ENCODE results near the gene URB1.

URB1 gene

DNA sequence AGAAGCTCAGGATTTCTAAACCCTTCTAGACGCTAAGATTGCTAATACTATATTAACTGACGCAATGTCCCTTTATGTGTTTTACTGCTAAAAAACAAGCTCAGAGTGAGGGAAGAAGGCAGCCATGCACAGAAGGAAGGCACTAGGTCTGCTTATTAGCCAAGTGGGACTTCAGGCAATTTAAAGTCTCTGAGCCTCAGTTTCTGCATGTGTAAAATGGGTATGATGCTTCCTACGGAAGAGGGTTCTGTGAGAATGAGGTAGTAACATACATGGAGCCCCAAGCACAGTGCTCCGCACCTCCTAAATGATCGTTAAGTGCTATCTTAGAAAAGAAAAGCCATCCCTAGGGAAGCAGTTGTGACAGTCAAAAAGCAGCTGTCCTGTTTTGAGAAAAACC is 130.9 kb downstream of the URB1 start:
- no peak for TF ChIP-seq JUND (IDR thresholded peaks at IDR 0.05; ENCODE audit: low read depth)
- in situ Hi-C loops (cut with HindIII; ENCODE audit: low pct_unique_long_range_greater_than_20kb, low sequenced_read_pairs) = no loop called here
- no peak for DNase-seq (ENCODE audit: low read depth in 1 of 2, low spot score in 1 of 2)

Measured in T47D (cell line).